T-helper 1 cell (primary cell): ENCODE data around the gene BAIAP3.

Source experiments
- DNase-seq, 5 donors: peaks; one replicate each; pipeline ENCODE4 v3.0.0-alpha.2; 2012 to 2020

Gene BAIAP3

DNA sequence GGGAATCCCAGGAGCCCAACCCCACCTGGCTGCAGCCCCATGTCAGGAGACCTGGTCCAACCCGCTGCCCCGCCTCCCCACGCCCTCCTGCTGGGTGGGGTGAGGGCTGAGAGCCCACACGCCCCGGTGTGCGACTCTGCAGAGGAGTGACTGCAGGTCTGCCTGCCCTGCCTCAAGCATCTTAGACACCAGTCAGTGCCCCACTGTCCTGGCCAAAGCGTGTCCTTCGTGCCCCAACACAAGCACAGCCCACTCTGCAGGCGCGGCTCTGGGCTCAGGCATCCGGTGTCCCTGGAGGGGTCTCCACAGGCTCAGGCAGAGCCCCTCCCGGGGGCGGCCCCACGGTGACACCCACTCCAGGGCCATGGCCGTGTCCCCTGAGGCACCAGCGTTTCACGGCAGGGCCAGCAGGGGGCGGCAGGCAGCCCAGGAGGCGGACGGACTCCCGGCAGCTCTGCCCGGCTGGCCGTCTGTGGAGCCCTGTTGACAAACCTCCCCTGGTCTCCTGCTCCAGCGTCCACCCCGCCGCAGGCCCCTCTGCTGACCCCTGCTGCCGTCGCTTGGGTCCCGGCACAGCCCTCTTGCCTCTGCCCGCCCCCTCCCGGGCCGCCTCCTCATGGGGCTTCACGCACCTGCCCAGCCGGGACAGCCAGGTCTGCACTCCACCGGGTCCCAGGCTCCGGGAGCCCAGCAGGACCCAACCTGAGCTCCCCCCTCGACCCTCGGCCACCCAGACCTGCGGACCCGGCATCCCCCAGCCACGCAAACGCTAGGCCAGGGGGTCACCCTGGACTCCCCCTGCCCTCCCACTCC is 32.6 kb upstream of the BAIAP3 start:
- DNase-seq = peak; percentile 48 to 68 (median 62)

GRCh38 chr16:1301562-1301961 is 31.9 kb upstream of the BAIAP3 start:
- no peak for DNase-seq

DNA sequence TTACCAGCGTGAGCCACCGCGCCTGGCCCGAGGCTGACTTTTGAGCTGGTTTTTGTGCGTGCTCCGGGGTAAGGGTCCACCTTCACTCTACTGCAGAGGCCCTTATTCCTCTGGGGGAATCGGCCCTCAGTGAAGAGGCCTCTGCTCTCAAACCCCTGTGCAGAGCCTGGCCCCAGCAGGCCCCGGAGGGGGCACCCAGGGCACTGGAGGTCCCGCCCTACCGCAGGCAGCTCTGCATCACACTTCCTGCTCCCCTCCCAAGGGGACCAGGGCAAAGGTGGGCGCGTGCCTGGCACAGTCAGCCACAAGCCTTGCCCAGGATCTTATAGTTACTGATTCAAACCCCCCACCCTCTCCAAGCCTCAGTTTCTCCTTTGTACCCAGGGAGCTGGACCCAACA is 27.6 kb upstream of the BAIAP3 start:
- no peak for DNase-seq

DNA sequence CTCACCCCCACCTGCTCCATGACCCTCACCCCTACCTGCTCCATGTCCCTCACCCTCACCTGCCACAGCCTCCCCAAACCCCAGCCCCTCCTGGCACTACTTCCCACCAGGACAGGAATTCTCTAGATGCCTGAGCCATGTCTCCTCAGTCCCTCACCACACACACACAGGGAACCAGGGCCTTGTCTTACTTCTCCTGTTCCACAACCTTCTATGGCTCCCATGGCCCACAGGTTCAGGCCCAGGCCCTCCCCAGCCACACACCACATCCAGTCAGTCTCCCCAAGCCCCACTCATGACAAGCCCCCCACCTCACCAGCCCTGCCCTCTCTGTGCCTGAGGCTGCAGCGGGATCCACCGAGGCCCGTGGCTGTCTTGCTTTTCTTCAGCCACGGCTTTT is 27.1 kb upstream of the BAIAP3 start:
- DNase-seq = no peak

DNA sequence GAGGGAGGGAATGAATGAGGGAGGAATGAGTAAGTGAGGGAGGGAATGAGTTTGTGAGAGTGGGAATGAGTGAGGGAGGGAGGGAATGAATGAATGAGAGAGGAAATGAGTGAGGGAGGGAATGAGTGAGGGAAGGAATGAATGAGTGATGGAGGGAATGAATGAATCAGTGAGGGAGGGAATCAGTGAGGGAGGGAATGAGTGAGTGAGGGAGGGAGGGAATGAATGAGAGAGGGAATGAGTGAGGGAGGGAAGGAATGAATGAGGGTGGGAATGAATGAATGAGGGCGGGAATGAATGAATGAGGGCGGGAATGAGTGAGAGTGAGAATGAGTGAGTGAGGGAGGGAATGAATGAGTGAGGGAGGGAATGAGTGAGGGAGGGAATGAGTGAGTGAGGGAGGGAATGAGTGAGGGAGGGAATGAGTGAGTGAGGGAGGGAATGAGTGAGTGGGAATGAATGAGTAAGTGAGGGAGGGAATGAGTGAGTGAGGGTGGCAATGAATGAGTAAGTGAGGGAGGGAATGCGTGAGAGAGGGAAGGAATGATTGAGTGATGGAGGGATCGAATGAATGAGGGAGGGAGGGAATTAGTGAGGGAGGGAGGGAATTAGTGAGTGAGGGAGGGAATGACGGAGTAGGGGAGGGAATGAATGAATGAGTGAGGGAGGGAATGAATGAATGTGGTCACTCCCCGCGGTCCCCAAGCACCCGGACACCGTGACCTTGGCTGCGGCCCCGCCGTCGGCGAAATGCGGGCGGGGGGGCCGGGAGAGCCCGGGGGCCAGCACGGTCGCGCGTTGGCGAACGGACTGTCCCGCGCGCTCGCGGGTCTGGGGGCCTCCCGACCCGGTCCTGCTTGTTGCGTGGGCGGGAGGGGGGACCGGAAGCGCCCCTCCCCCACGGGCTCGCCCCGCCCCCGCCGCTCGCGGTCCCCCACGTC is 25.1 kb upstream of the BAIAP3 start:
- DNase-seq = no peak

GRCh38 chr16:1308977-1309885 is 24.2 kb upstream of the BAIAP3 start, which contains the start of gene UBE2I:
UBE2I (plus strand) TSS chr16:1309636; CDS start chr16:1314031, 4,395 bp downstream.
- peak; percentile 90 to 97 (median 93) for DNase-seq

DNA sequence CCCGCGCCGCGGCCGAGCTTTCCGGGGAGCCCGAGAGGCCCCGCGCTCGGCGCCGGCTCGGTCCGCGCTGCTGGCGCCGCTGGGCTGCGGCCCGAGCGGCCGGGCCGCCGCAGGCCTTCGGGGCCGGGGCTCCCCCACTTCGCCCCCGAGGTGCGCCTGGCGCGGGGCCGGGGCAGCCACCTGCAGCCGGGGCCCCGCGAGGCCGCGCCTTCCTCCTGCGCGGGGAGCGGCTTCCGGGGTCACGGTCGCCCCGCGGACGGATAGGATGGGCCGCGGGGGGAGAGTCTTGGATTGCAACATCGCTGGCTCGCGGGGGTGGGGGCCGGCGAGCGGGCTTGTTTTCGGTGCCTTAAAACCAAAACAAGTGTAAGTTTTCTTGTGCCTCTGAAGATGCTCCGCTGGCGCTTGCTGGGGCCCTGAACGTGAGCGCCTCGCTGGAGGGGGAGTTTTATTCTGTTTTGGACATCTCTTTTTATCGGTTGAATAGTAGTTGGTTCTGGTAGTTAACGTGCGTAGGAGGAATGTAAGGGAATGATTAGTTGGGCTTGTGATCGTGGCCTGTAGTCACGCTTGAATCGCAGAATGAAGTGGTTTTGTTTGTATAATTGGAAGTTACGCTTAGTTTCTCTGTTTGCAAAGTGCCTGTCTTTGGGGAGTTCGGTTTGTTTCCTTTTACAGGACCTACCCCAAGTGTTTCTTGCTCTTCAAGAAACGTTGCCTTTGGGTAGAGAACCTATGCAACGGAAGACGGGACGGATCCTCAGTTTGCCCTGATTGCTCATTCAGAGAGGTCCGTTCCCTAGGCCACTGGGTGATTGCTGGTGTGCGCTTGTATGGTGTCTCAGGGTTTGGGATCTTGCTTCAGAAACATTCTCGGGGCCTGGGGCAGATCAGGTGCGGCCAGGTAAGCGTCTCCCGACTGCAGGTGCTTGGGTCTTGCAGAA is 23.3 kb upstream of the BAIAP3 start:
- DNase-seq = peak; percentile 41 to 62 (median 50)

DNA sequence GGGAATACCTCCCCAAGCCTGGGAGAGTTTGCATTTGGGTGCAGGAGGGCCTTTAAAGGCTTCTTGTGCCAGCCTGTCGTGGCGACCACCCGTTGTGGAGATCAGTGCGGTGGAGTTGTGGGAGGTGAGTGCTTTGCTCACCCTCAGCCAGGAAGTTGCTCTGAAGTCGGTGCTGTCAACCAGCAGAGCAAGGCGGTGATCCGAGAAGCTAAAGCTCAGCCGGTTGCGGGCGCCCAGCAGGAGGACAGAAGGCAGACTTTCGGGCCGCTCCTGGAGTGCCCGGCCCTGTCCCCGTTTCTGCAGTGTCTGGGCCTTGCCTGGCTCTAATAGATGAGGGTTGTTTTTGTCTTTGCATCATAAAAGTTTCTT is 22.6 kb upstream of the BAIAP3 start:
- peak in 2 of 5 donors; percentile 22 to 37 for DNase-seq

- no peak for DNase-seq
These were observed 22.2 kb upstream of the BAIAP3 start for GRCh38 chr16:1311212-1311737.

DNA sequence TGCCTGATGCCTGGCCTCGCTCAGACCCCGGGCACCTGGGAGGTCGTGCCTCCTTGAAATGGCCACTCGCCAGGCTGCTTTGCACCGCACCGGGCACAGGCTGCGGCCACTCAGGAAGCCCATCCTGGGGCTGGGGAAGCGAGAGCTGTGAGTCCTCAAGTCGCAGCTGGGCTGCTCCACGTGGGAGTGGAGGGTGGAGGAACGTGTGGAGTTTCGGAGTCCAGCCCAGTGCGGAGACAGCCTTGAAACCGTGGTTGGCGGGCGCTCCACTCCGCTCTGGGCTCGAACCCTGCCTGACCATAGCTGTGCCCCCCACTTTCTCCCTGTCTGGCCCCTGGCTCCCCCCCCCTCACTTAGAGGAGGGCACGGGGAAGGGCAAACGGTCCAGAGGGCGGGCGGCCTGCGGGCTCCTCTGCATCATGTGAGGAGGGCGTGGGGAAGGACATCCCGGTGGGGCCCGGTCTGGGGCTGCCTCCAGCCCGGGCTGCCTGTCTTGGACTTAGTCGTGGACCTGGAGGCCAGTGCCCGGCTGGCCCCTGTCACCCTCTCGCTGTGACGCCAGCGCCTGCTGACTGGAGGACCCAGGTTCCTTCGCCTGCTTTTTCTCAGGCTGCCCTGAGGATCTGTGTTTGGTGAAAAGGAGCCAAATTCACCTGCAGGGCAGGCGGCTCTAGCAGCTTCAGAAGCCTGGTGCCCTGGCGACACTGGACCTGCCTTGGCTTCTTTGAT is 21.5 kb upstream of the BAIAP3 start:
- DNase-seq = no peak

DNA sequence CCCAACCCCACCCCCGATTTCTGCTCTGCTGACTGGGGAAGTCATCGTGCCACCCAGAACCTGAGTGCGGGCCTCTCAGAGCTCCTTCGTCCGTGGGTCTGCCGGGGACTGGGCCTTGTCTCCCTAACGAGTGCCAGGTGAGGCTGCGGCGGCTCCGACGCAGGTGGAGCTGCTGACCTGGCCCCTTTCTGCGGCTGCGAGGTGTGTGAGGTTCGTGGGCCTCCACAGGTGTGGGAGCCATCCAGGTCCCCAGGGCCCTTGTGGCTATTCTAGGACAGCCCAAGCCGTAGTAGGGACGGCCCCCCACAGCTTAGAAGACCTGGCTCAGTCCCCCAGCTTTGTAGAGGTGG is 21.0 kb upstream of the BAIAP3 start:
- DNase-seq = no peak

DNA sequence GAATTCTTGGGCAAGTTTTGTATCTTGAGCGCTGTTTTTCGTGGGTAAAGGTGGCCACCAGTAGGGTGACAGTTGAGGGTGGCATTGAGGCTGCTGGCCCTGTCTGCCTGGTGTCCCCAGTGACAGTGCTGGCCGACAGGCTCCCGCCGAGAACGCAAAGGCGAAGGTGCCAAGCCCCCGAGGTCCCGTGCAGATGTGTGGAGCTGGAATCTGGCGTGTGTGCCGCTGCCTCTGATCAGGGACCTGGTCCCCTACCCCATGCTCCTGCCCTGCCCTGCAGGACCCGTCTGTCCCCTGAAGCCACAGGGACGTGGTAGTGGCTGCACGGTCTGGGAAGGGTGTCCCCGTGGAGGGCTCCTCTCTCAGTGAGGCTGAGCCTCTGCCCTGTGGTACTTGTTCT is 20.5 kb upstream of the BAIAP3 start:
- no peak for DNase-seq

GRCh38 chr16:1313721-1314369 is 19.6 kb upstream of the BAIAP3 start:
- DNase-seq = no peak

DNA sequence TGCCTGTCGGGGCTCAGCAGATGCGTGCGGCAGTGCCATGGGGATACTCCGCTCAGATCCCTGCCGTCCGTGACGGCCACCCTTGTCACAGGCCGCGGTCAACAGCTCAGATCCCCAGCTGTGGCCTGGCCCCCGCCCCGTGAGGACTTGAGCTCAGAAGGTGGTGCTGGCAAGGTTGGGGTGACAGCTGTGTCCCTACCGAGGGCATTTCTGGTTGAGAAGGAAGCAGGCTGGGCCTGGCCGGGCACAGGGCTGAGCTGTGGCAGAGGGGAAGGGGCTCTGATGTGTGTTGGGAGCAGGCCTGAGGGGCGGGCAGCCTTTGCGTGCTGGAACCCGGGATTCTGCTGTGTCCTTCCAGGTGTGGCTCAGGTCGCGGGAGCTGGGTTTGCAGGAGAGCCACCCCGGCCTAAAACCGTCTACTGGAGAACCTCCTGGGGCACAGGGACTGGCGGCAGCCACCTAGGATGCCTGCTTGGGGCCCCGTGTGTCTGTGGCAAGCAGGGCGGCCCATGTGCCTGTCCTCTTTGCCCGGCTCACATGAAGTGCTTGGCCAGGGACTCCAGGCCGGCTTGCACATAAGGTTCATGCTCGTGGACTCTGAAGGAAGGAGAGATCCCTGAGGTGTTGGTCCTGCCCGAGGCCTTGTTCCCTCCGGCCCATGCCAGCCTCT is 18.9 kb upstream of the BAIAP3 start:
- DNase-seq = no peak

- peak in 1 of 5 donors; percentile 12 for DNase-seq
These were observed 18.1 kb upstream of the BAIAP3 start for GRCh38 chr16:1315081-1316032.

DNA sequence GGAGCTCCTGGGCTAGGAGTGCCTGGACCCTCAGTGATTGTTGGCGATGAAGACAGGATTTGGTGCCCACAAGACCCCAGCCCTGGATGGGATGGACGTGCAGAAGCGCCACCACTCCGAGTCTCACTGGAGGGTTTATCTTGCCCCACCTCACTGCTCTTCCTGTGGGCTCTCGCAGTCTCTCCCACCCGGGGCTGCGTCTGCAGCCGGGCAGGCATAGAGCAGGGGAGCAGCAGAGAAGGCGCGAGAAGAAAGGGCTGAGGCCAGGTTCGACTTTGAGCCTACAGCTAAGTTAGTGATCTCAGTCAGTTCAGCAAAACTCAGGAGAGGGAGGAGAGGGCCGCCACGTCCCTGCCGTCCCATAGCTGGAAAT is 17.4 kb upstream of the BAIAP3 start:
- DNase-seq = no peak

DNA sequence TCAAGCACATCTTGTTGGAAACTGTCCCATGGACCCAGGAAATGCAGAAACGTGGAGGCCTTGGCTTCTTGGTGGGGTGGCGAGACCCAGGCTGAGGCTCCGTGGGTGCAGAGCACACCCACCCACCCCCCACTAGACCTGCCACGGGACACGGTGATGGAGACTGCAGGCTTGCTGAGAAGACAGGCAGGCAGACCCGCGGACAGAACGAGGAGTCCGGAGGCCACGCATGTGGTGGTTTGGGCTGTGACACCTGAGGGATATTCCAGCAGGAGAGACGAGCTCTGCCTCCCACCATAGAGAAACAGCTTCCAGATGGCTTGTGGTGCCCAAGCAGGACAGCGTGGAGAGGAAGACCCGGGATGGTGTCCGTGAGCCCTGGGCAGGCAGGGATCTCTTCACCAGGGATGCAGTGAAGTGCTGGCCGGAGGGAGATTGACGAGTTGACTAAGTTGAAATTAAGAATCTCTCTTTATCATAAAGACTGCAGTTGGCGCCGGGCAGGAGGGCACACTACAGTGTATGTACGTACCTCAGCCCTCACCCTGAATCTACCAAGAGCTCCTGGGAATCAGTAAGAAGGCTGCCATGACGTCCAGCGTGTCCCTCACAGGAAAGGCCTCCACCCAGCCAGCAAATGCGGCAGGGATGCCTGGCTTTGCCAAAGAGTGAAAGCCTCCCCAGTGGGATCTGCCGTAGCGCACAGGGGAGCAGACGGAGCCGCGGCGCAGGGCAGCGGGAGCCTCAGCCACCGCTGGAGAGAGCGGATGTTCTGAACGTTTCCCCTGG is 15.8 kb upstream of the BAIAP3 start:
- no peak for DNase-seq

DNA sequence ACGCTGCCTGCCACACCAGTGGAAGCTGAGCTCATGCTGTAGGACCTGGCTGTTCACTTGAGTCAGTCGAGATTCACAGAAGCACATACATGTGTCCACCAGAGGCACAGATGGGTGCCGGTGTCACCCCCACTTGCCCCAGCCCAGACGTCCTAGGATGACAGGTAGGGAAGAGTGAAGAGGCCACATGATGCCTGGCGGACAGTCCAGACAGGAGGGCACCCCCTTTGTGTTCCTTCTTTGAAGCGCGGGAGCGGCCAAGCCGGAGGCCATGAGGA is 15.2 kb upstream of the BAIAP3 start:
- no peak for DNase-seq
